HEK293 (cell line): Measurements from ENCODE around the gene ZSCAN22.
"Not testable (repeated sequence)": the region's sequence is repeated elsewhere in the genome, so short reads cannot be mapped to it uniquely, and the experiment has no call there.

Experiments used
- CTCF ChIA-PET: fragments of 350-600 bp; formaldehyde crosslinking; extraction: SDS; loops from one replicate; lab custom pipeline; 2021; ENCODE audit warnings: antibody characterized with exemption; lab: Yijun Ruan, JAX
- POLR2A ChIA-PET: fragments of 300-600 bp; formaldehyde crosslinking; extraction: SDS; loops from one replicate; lab custom pipeline; 2020; ENCODE audit warnings: antibody characterized with exemption, inconsistent platforms; lab: Yijun Ruan, JAX
- H3K27ac ChIP-seq: fragments of 200-500 bp; sonication (Bioruptor generic); 2 replicates; pipeline ENCODE4 v1.5.1; 2014; ENCODE audit warnings: low read depth, low read length, control low read depth, inconsistent platforms; ENCODE audit errors: extremely low read depth
- H3K36me3 ChIP-seq, 2 experiments: fragments of 200-500 bp in 1 of 2; sonication (Bioruptor generic) in 1 of 2; 1 replicate in 1 of 2; 2 replicates in 1 of 2; pipeline ENCODE4 v1.5.1; 2014 to 2017; ENCODE audit warnings: inconsistent platforms in 2 of 2, low read length in 2 of 2; ENCODE audit not compliant: control insufficient read depth in 2 of 2, insufficient read depth in 1 of 2
- H3K4me1 ChIP-seq: fragments of 200-500 bp; sonication (Bioruptor generic); 2 replicates; pipeline ENCODE4 v1.5.1; 2014; ENCODE audit warnings: mild to moderate bottlenecking, low read length, inconsistent platforms; ENCODE audit not compliant: control insufficient read depth, insufficient read depth
- H3K4me3 ChIP-seq: 2 replicates; pipeline ENCODE4 v1.5.1; 2011; ENCODE audit warnings: low read depth, mild to moderate bottlenecking, control low read depth, low read length, moderate library complexity
- H3K9me3 ChIP-seq: fragments of 200-500 bp; sonication (Bioruptor generic); 2 replicates; pipeline ENCODE4 v1.5.1; 2014; ENCODE audit warnings: low read depth, low read length, inconsistent platforms; ENCODE audit not compliant: control insufficient read depth, insufficient read depth
- GLI2 ChIP-seq: fragments of 450-650 bp; formaldehyde crosslinking; IDR thresholded peaks from 2 replicates; pipeline ENCODE4; 2017; ENCODE audit warnings: missing biosample characterization, missing genetic modification characterization, low read depth, borderline replicate concordance
- HOXA7 ChIP-seq: sonication (generic); formaldehyde crosslinking; IDR thresholded peaks from 2 replicates; pipeline ENCODE4 v1.8.1; 2022; ENCODE audit warnings: missing genetic modification reagents, borderline replicate concordance
- KLF7 ChIP-seq: fragments of 450-650 bp; formaldehyde crosslinking; IDR thresholded peaks from 2 replicates; pipeline ENCODE4 v1.5.1; 2016; ENCODE audit warnings: missing biosample characterization, missing genetic modification characterization, borderline replicate concordance
- MYNN ChIP-seq: fragments of 450-650 bp; formaldehyde crosslinking; IDR thresholded peaks from 2 replicates; pipeline ENCODE4 v1.5.1; 2016; ENCODE audit warnings: missing biosample characterization, missing genetic modification characterization, borderline replicate concordance
- SALL2 ChIP-seq: fragments of 450-650 bp; formaldehyde crosslinking; IDR thresholded peaks from 2 replicates; pipeline ENCODE4 v1.5.0; 2017; ENCODE audit warnings: missing biosample characterization, mild to moderate bottlenecking, missing genetic modification characterization, borderline replicate concordance
- TRIM28 ChIP-seq: IDR thresholded peaks from 2 replicates; pipeline ENCODE4 v1.6.1; 2011; ENCODE audit warnings: low read length, control low read depth, borderline replicate concordance
- ZBTB1 ChIP-seq: fragments of 450-650 bp; formaldehyde crosslinking; IDR thresholded peaks from 2 replicates; pipeline ENCODE4 v1.5.1; 2016; ENCODE audit warnings: missing biosample characterization, missing genetic modification characterization
- ZNF184 ChIP-seq: fragments of 450-650 bp; IDR thresholded peaks from 2 replicates; pipeline ENCODE4 v1.5.1; 2018; ENCODE audit warnings: missing biosample characterization, mild to moderate bottlenecking, missing genetic modification characterization
- ZNF19 ChIP-seq: fragments of 450-650 bp; formaldehyde crosslinking; IDR thresholded peaks from 2 replicates; pipeline ENCODE4; 2016; ENCODE audit warnings: missing biosample characterization, missing genetic modification characterization, low read depth
- ZNF202 ChIP-seq: fragments of 450-650 bp; formaldehyde crosslinking; IDR thresholded peaks from 2 replicates; pipeline ENCODE4 v1.5.1; 2016; ENCODE audit warnings: missing biosample characterization, missing genetic modification characterization, borderline replicate concordance
- ZNF501 ChIP-seq: fragments of 450-650 bp; formaldehyde crosslinking; IDR thresholded peaks from 2 replicates; pipeline ENCODE4 v1.5.1; 2016; ENCODE audit warnings: missing biosample characterization, missing genetic modification characterization
- ZNF558 ChIP-seq: fragments of 450-650 bp; formaldehyde crosslinking; IDR thresholded peaks from 2 replicates; pipeline ENCODE4 v1.5.1; 2016; ENCODE audit warnings: missing biosample characterization, missing genetic modification characterization
- ZNF561 ChIP-seq: fragments of 450-650 bp; IDR thresholded peaks from 2 replicates; pipeline ENCODE4 v1.5.1; 2018; ENCODE audit warnings: missing biosample characterization, missing genetic modification characterization, borderline replicate concordance
- ZNF701 ChIP-seq: fragments of 450-650 bp; formaldehyde crosslinking; IDR thresholded peaks from 2 replicates; pipeline ENCODE4 v1.5.1; 2016; ENCODE audit warnings: missing biosample characterization, missing genetic modification characterization
- ZNF747 ChIP-seq: fragments of 450-650 bp; formaldehyde crosslinking; IDR thresholded peaks from 2 replicates; pipeline ENCODE4 v1.5.1; 2016; ENCODE audit warnings: missing biosample characterization, missing genetic modification characterization
- ZNF785 ChIP-seq: fragments of 450-650 bp; formaldehyde crosslinking; IDR thresholded peaks from 2 replicates; pipeline ENCODE4 v1.5.1; 2016; ENCODE audit warnings: missing biosample characterization, missing genetic modification characterization
- TF ChIP-seq, protein P1 (sequence below): fragments of 450-650 bp; formaldehyde crosslinking; IDR thresholded peaks from 2 replicates; pipeline ENCODE4 v1.5.1; 2017; ENCODE audit warnings: missing biosample characterization, missing genetic modification characterization
- TF ChIP-seq, protein P2 (sequence below): fragments of 450-650 bp; IDR thresholded peaks from 2 replicates; pipeline ENCODE4 v1.5.1; 2018; ENCODE audit warnings: missing biosample characterization, missing genetic modification characterization
- TF ChIP-seq, protein P3 (sequence below): fragments of 450-650 bp; formaldehyde crosslinking; IDR thresholded peaks from 2 replicates; pipeline ENCODE4 v1.5.1; 2016; ENCODE audit warnings: missing biosample characterization, missing genetic modification characterization, borderline replicate concordance
- TF ChIP-seq, protein P4 (sequence below): fragments of 450-650 bp; formaldehyde crosslinking; IDR thresholded peaks from 2 replicates; pipeline ENCODE4 v1.5.1; 2017; ENCODE audit warnings: missing biosample characterization, missing genetic modification characterization

The ZSCAN22 gene

DNA sequence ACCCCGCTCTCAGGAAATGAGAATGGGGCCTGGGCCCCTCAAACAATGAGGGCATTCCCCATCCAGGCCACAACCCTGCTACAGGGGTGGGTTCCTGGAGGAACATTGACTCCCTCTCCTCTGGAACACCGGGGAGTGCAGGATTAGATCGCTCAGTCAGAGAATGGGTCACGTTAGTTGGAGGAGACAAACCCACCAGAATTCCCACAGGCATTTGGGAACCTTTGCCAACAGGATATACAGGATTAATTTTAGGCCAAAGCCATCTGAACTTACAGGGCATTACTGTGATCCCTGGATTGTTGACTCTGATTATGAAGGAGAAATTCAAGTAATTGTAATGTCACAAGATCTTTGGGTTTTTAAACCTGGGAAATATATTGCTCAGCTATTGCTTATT is 19.1 kb upstream of the ZSCAN22 start:
- H3K9me3 ChIP-seq, result no peaks in the 10 kb centered on the region
- H3K27ac ChIP-seq, result no peak overlapping the region
- no peak for TF ChIP-seq ZNF501
- TF ChIP-seq TRIM28, result no peak
- TF ChIP-seq, protein P1, sequence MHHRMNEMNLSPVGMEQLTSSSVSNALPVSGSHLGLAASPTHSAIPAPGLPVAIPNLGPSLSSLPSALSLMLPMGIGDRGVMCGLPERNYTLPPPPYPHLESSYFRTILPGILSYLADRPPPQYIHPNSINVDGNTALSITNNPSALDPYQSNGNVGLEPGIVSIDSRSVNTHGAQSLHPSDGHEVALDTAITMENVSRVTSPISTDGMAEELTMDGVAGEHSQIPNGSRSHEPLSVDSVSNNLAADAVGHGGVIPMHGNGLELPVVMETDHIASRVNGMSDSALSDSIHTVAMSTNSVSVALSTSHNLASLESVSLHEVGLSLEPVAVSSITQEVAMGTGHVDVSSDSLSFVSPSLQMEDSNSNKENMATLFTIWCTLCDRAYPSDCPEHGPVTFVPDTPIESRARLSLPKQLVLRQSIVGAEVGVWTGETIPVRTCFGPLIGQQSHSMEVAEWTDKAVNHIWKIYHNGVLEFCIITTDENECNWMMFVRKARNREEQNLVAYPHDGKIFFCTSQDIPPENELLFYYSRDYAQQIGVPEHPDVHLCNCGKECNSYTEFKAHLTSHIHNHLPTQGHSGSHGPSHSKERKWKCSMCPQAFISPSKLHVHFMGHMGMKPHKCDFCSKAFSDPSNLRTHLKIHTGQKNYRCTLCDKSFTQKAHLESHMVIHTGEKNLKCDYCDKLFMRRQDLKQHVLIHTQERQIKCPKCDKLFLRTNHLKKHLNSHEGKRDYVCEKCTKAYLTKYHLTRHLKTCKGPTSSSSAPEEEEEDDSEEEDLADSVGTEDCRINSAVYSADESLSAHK (tag by site-specific recombination), result no peak
- no peak for TF ChIP-seq ZBTB1 (tag by site-specific recombination)
- no peak for TF ChIP-seq ZNF19 (tag by site-specific recombination)
- TF ChIP-seq, protein P2, sequence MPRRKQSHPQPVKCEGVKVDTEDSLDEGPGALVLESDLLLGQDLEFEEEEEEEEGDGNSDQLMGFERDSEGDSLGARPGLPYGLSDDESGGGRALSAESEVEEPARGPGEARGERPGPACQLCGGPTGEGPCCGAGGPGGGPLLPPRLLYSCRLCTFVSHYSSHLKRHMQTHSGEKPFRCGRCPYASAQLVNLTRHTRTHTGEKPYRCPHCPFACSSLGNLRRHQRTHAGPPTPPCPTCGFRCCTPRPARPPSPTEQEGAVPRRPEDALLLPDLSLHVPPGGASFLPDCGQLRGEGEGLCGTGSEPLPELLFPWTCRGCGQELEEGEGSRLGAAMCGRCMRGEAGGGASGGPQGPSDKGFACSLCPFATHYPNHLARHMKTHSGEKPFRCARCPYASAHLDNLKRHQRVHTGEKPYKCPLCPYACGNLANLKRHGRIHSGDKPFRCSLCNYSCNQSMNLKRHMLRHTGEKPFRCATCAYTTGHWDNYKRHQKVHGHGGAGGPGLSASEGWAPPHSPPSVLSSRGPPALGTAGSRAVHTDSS, result no peak
- no peak for TF ChIP-seq ZNF184 (tag by site-specific recombination)
- no peak for TF ChIP-seq ZNF747 (tag by site-specific recombination)
- TF ChIP-seq, protein P3, sequence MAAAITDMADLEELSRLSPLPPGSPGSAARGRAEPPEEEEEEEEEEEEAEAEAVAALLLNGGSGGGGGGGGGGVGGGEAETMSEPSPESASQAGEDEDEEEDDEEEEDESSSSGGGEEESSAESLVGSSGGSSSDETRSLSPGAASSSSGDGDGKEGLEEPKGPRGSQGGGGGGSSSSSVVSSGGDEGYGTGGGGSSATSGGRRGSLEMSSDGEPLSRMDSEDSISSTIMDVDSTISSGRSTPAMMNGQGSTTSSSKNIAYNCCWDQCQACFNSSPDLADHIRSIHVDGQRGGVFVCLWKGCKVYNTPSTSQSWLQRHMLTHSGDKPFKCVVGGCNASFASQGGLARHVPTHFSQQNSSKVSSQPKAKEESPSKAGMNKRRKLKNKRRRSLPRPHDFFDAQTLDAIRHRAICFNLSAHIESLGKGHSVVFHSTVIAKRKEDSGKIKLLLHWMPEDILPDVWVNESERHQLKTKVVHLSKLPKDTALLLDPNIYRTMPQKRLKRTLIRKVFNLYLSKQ (tag by site-specific recombination), result no peak
- TF ChIP-seq SALL2 (tag by site-specific recombination), result no peak
- TF ChIP-seq ZNF561 (tag by site-specific recombination), result no peak
- TF ChIP-seq ZNF701 (tag by site-specific recombination), result no peak
- TF ChIP-seq, protein P4, sequence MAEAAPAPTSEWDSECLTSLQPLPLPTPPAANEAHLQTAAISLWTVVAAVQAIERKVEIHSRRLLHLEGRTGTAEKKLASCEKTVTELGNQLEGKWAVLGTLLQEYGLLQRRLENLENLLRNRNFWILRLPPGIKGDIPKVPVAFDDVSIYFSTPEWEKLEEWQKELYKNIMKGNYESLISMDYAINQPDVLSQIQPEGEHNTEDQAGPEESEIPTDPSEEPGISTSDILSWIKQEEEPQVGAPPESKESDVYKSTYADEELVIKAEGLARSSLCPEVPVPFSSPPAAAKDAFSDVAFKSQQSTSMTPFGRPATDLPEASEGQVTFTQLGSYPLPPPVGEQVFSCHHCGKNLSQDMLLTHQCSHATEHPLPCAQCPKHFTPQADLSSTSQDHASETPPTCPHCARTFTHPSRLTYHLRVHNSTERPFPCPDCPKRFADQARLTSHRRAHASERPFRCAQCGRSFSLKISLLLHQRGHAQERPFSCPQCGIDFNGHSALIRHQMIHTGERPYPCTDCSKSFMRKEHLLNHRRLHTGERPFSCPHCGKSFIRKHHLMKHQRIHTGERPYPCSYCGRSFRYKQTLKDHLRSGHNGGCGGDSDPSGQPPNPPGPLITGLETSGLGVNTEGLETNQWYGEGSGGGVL, result no peak
- TF ChIP-seq HOXA7 (CRISPR knock-in tag), result no peak
- TF ChIP-seq ZNF558 (tag by site-specific recombination), result no peak
- POLR2A ChIA-PET, result no interaction called here
- CTCF ChIA-PET, result interaction anchor here (0.6 to 0.8 kb wide), 3 partner anchors 10 to 125 kb away, joined by 3 read pairs; no protein-coding TSS in a partner anchor
- H3K4me3 ChIP-seq, result no peak overlapping the region
- peaks cover 35 to 61% of the 10 kb centered on the region in 2 experiments for H3K36me3 ChIP-seq
- no peaks in the 10 kb centered on the region for H3K4me1 ChIP-seq

DNA sequence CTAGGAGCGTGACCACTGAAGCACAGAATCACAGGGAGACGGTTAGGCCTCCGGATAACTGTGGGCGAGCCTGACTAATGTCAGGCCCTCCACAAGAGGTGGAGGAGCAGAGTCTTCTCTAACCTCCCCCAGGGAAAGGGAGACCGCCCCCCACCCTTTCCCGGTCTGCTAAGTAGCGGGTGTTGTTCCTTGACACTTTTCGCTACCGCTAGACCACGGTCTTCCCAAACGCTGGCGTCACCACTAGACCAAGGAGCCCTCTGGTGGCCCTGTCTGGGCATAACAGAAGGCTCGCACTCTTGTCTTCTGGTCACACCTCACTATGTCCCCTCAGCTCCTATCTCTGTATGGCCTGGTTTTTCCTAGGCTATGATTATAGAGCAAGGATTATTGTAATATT is 16.1 kb upstream of the ZSCAN22 start:
- H3K27ac ChIP-seq, H3K9me3 ChIP-seq, POLR2A ChIA-PET, CTCF ChIA-PET, H3K4me1 ChIP-seq, H3K4me3 ChIP-seq: not testable (repeated sequence)
- H3K36me3 ChIP-seq, result peaks cover 48 to 90% of the 10 kb centered on the region in 2 experiments

DNA sequence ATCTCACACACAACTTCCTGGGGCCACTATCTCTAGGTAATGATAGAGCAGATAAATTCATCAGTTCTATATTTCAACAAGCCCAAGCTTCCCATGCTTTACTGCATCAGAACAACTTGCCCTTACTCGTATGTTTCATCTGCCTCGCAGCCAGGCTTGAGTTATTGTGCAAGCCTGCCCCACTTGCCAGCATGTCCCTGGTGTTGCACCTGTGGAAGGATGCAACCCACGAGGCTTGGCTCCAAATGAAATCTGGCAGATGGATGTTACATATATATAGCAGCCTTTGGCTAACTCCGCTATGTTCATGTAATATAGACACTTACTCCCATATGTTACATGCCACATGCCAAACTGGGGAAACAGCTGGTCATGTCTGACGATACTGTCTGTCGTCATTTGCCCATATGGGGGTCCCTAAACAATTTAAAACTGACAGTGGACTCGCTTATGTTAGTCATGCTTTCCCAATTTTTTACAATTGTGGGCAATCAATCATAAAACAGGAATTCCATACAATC is 15.4 kb upstream of the ZSCAN22 start:
- no peak overlapping the region for H3K27ac ChIP-seq
- no peaks in the 10 kb centered on the region for H3K4me1 ChIP-seq
- H3K9me3 ChIP-seq, result no peaks in the 10 kb centered on the region
- no peak overlapping the region for H3K4me3 ChIP-seq
- peaks cover 54 to 93% of the 10 kb centered on the region in 2 experiments for H3K36me3 ChIP-seq
- CTCF ChIA-PET, result no interaction called here
- POLR2A ChIA-PET, result no interaction called here
- no peak for TF ChIP-seq GLI2 (tag by site-specific recombination)
- no peak for TF ChIP-seq ZNF501
- no peak for TF ChIP-seq ZNF785 (tag by site-specific recombination)
- TF ChIP-seq ZNF202 (tag by site-specific recombination), result no peak
- no peak for TF ChIP-seq KLF7
- no peak for TF ChIP-seq MYNN (tag by site-specific recombination)
